Natural killer cell (primary cell): Measurements from ENCODE around the gene KSR2. TPM values are rescaled to one million over a fixed set of nuclear protein-coding genes. Genes with fewer than 3 reads are reported as not detected.

Experiments used
- ATAC-seq, 3 donors: fragments of 150-1000 bp in 2 of 3; fragments of 200-7000 bp in 1 of 3; cut with Tn5 transposase; 1 replicate in 1 of 3; 2 replicates in 2 of 3; pipeline ENCODE4 v1.10.0; 2021; ENCODE audit warnings: mild to moderate bottlenecking in 2 of 3, moderate library complexity in 2 of 3
- DNase-seq, 2 donors: peaks; one replicate each; pipeline versions ENCODE4 v3.0.0 to v3.0.0-alpha.2; 2013 to 2021; ENCODE audit warnings: mixed read lengths in 1 of 2
- H3K27ac ChIP-seq: one replicate; pipeline ENCODE4 v1.5.1; 2013; ENCODE audit warnings: mild to moderate bottlenecking, low read length
- H3K27me3 ChIP-seq: one replicate; pipeline ENCODE4 v1.6.1; 2013; ENCODE audit warnings: low read length; ENCODE audit not compliant: control insufficient read depth, insufficient read depth
- H3K36me3 ChIP-seq: one replicate; pipeline ENCODE4 v1.6.1; 2013; ENCODE audit warnings: low read length; ENCODE audit not compliant: control insufficient read depth, insufficient read depth
- H3K4me1 ChIP-seq: one replicate; pipeline ENCODE4 v1.6.1; 2013; ENCODE audit warnings: low read length; ENCODE audit not compliant: control insufficient read depth, insufficient read depth
- H3K4me3 ChIP-seq: one replicate; pipeline ENCODE4 v1.5.1; 2013; ENCODE audit warnings: low read length
- H3K9me3 ChIP-seq: one replicate; pipeline ENCODE4 v1.6.1; 2013; ENCODE audit warnings: low read length; ENCODE audit not compliant: control insufficient read depth, insufficient read depth
- H3K27ac Mint-ChIP-seq, 2 donors: one replicate each; pipeline ENCODE4 v1.8.0; 2022; ENCODE audit warnings: mild to moderate bottlenecking in 2 of 2, mixed read lengths in 2 of 2, moderate library complexity in 1 of 2
- H3K27me3 Mint-ChIP-seq, 2 donors: one replicate each; pipeline ENCODE4 v1.8.0; 2022; ENCODE audit warnings: low read depth in 2 of 2, mixed read lengths in 2 of 2
- H3K36me3 Mint-ChIP-seq: one replicate; pipeline ENCODE4 v1.8.0; 2022; ENCODE audit warnings: mixed read lengths
- H3K4me1 Mint-ChIP-seq, 2 donors: one replicate each; pipeline ENCODE4 v1.8.0; 2022; ENCODE audit warnings: mixed read lengths in 2 of 2
- H3K4me3 Mint-ChIP-seq: one replicate; pipeline ENCODE4 v1.8.0; 2022; ENCODE audit warnings: mild to moderate bottlenecking, moderate library complexity, mixed read lengths
- H3K9me3 Mint-ChIP-seq, 2 donors: one replicate each; pipeline ENCODE4 v1.8.0; 2022; ENCODE audit warnings: mixed read lengths in 2 of 2
- CTCF ChIP-seq: fragments of 200-600 bp; IDR thresholded peaks from one replicate; pipeline ENCODE4 v1.8.0; 2022; ENCODE audit warnings: antibody characterized with exemption
- WGBS: methylation state at CpG from one replicate; pipeline ENCODE4 v1.1.7; 2013; ENCODE audit warnings: missing lambda C conversion rate; ENCODE audit not compliant: insufficient coverage; 5-methylcytosine and 5-hydroxymethylcytosine counted together
- intact Hi-C: fragments of 100-400 bp; cut with micrococcal nuclease; formaldehyde crosslinking; loops from one replicate; pipeline ENCODE4 v1.14.2; 2022
- total RNA-seq, 4 donors: library from RNA; stranded (reverse); fragments of 120-200 nt in 1 of 4; gene quantifications; one replicate each; pipeline versions ENCODE4 v1.2.3 to v1.2.4, GENCODE V29; 2013 to 2022

Gene KSR2
- total RNA-seq, 3 donors from 2014 or later (not counting 1 experiment from before 2014, with no cell fraction given) = not detected

- no peaks in the 10 kb centered on the region for H3K4me1 Mint-ChIP-seq
- no peaks in the 10 kb centered on the region for H3K27me3 ChIP-seq
- no peak for DNase-seq
- H3K9me3 Mint-ChIP-seq = no peaks in the 10 kb centered on the region
- no peaks in the 10 kb centered on the region for H3K27me3 Mint-ChIP-seq
- H3K36me3 Mint-ChIP-seq = no peaks in the 10 kb centered on the region
- 93% methylated on average over 10 of the region's 12 CpGs for WGBS
- intact Hi-C loops = no loop called here
- H3K4me3 Mint-ChIP-seq = no peak overlapping the region
- no peaks in the 10 kb centered on the region for H3K9me3 ChIP-seq
- no peak overlapping the region for H3K27ac ChIP-seq
- no peak overlapping the region for H3K27ac Mint-ChIP-seq
- no peaks in the 10 kb centered on the region for H3K4me1 ChIP-seq
- ATAC-seq = no peak
- H3K36me3 ChIP-seq = no peaks in the 10 kb centered on the region
- TF ChIP-seq CTCF = no peak
- no peak overlapping the region for H3K4me3 ChIP-seq
Measured at GRCh38 chr12:117820216-117820907, 148.4 kb downstream of the KSR2 start.

- TF ChIP-seq CTCF = no peak
- Mint-ChIP-seq H3K36me3 (no peaks in the 10 kb centered on the region), H3K9me3 (no peaks in the 10 kb centered on the region), H3K4me1 (no peaks in the 10 kb centered on the region), H3K4me3 (no peak overlapping the region), H3K27ac (no peak overlapping the region), H3K27me3 (no peaks in the 10 kb centered on the region)
- 69% methylated on average over 4 of the region's 4 CpGs for WGBS
- no peak for ATAC-seq
- DNase-seq = no peak
- no peak overlapping the region for H3K4me3 ChIP-seq
- intact Hi-C loops = no loop called here
- H3K27ac ChIP-seq = no peak overlapping the region
- no peaks in the 10 kb centered on the region for H3K4me1 ChIP-seq
- H3K27me3 ChIP-seq = no peaks in the 10 kb centered on the region
- no peaks in the 10 kb centered on the region for H3K9me3 ChIP-seq
- no peaks in the 10 kb centered on the region for H3K36me3 ChIP-seq
Measured at GRCh38 chr12:117819160-117819559, 149.6 kb downstream of the KSR2 start.

GRCh38 chr12:117818400-117818799 lies 150.4 kb downstream of the KSR2 start:
- Histone ChIP-seq H3K4me1 (no peaks in the 10 kb centered on the region), H3K9me3 (no peaks in the 10 kb centered on the region), H3K27ac (no peak overlapping the region), H3K27me3 (no peaks in the 10 kb centered on the region), H3K4me3 (no peak overlapping the region), H3K36me3 (no peaks in the 10 kb centered on the region)
- Mint-ChIP-seq H3K4me1 (no peaks in the 10 kb centered on the region), H3K9me3 (no peaks in the 10 kb centered on the region), H3K27ac (no peak overlapping the region), H3K27me3 (peaks cover 0 to 3% of the 10 kb centered on the region in 2 donors), H3K4me3 (no peak overlapping the region), H3K36me3 (no peaks in the 10 kb centered on the region)
- TF ChIP-seq CTCF = no peak
- intact Hi-C loops = no loop called here
- DNase-seq = no peak
- 35% methylated on average over 5 of the region's 5 CpGs for WGBS
- no peak for ATAC-seq

GRCh38 chr12:117809509-117809908 lies 159.3 kb downstream of the KSR2 start:
- Histone ChIP-seq H3K36me3 (no peaks in the 10 kb centered on the region), H3K4me1 (no peaks in the 10 kb centered on the region), H3K4me3 (no peak overlapping the region), H3K9me3 (no peaks in the 10 kb centered on the region), H3K27ac (no peak overlapping the region), H3K27me3 (no peaks in the 10 kb centered on the region)
- Mint-ChIP-seq H3K4me3 (no peak overlapping the region), H3K27me3 (peaks cover 9 to 21% of the 10 kb centered on the region in 2 donors), H3K4me1 (no peaks in the 10 kb centered on the region), H3K9me3 (no peaks in the 10 kb centered on the region), H3K36me3 (no peaks in the 10 kb centered on the region), H3K27ac (no peak overlapping the region)
- intact Hi-C loops = no loop called here
- 90% methylated on average over 2 of the region's 3 CpGs for WGBS
- no peak for TF ChIP-seq CTCF
- ATAC-seq = no peak
- DNase-seq = no peak
